H1 (cell line): ENCODE data around the gene SHISAL1. TPM values are rescaled to one million over a fixed set of nuclear protein-coding genes. Genes with fewer than 3 reads are reported as not detected.

ENCODE experiments used
- CTCF ChIA-PET: fragments of 300-600 bp; sonication (Branson Sonifier 250); formaldehyde crosslinking; loops from one replicate; lab custom pipeline; 2021; ENCODE audit not compliant: partially characterized antibody; lab: Charles Lee
- POLR2A ChIA-PET: fragments of 300-600 bp; sonication (Branson Sonifier 250); formaldehyde crosslinking; loops from one replicate; lab custom pipeline; 2021; ENCODE audit warnings: inconsistent platforms; ENCODE audit not compliant: partially characterized antibody; lab: Charles Lee
- DNase-seq, 2 experiments: peaks; one replicate each; pipeline versions ENCODE4 v3.0.0 to v3.0.0-alpha.2; 2010 to 2022; ENCODE audit warnings: low spot score in 2 of 2, low read depth in 1 of 2, mixed read lengths in 1 of 2
- FAIRE-seq: peaks from 2 replicates; lab custom pipeline; 2011; peaks lifted over from hg19 to GRCh38; lab: Jason Lieb, UNC
- H2AFZ ChIP-seq: 2 replicates; pipeline ENCODE4 v1.8.1; 2012; ENCODE audit warnings: low read length, inconsistent platforms
- H2AK5ac ChIP-seq: 2 replicates; pipeline ENCODE4 v1.6.1; 2013; ENCODE audit warnings: low read depth, low read length
- H2BK120ac ChIP-seq: replicated peaks from 2 replicates; pipeline ENCODE3; 2013; ENCODE audit warnings: low read depth, low read length, inconsistent platforms
- H2BK12ac ChIP-seq: 2 replicates; pipeline ENCODE4 v1.6.1; 2013; ENCODE audit warnings: low read depth, low read length
- H2BK15ac ChIP-seq: 2 replicates; pipeline ENCODE4 v1.6.1; 2013; ENCODE audit warnings: low read length
- H2BK20ac ChIP-seq: 2 replicates; pipeline ENCODE4 v1.6.1; 2013; ENCODE audit warnings: low read length
- H2BK5ac ChIP-seq: 2 replicates; pipeline ENCODE4 v1.6.1; 2013; ENCODE audit warnings: low read depth, low read length
- H3K14ac ChIP-seq: 2 replicates; pipeline ENCODE4 v1.6.1; 2013; ENCODE audit warnings: inconsistent platforms; ENCODE audit not compliant: insufficient read length
- H3K18ac ChIP-seq: 2 replicates; pipeline ENCODE4 v1.6.1; 2013; ENCODE audit warnings: low read length; ENCODE audit errors: extremely low read depth
- H3K23ac ChIP-seq: 2 replicates; pipeline ENCODE4 v1.6.1; 2013; ENCODE audit warnings: inconsistent platforms; ENCODE audit not compliant: insufficient read length
- H3K23me2 ChIP-seq: 2 replicates; pipeline ENCODE4 v1.6.1; 2013; ENCODE audit warnings: low read depth, low read length
- H3K27ac ChIP-seq: 2 replicates; pipeline ENCODE4 v1.6.1; 2011; ENCODE audit warnings: low read depth, low read length, inconsistent platforms
- H3K27me3 ChIP-seq, 4 experiments: replicated peaks in 1 of 4; 1 replicate in 1 of 4; 2 replicates in 3 of 4; pipeline versions ENCODE4 v1.6.1 to v1.8.1; 2011 to 2013; ENCODE audit warnings: low read length in 3 of 4, mild to moderate bottlenecking in 3 of 4, inconsistent platforms in 2 of 4, mixed read lengths in 2 of 4, moderate library complexity in 1 of 4; ENCODE audit not compliant: control insufficient read depth in 3 of 4, insufficient read depth in 3 of 4; ENCODE audit errors: extremely low read depth in 1 of 4
- H3K36me3 ChIP-seq, 4 experiments: 2 replicates each; pipeline versions ENCODE4 v1.6.1 to v1.8.1; 2011 to 2013; ENCODE audit warnings: mild to moderate bottlenecking in 4 of 4, low read length in 3 of 4, moderate library complexity in 2 of 4, control low read depth in 1 of 4, inconsistent platforms in 1 of 4; ENCODE audit not compliant: insufficient read depth in 4 of 4, control insufficient read depth in 2 of 4
- H3K4ac ChIP-seq: replicated peaks from 2 replicates; pipeline ENCODE3; 2013; ENCODE audit warnings: low read length, low read depth, mixed read lengths, inconsistent platforms; ENCODE audit not compliant: insufficient read length
- H3K4me1 ChIP-seq, 4 experiments: replicated peaks in 1 of 4; 1 replicate in 1 of 4; 2 replicates in 3 of 4; pipeline versions ENCODE4 v1.6.1 to v1.8.1; 2011 to 2013; ENCODE audit warnings: low read length in 3 of 4, inconsistent platforms in 2 of 4, mixed read lengths in 1 of 4; ENCODE audit not compliant: insufficient read depth in 4 of 4, control insufficient read depth in 3 of 4
- H3K4me2 ChIP-seq, 2 experiments: 2 replicates each; pipeline versions ENCODE4 v1.6.1 to v1.8.1; 2011 to 2013; ENCODE audit warnings: low read depth in 2 of 2, low read length in 2 of 2, control low read depth in 1 of 2, inconsistent platforms in 1 of 2, mild to moderate bottlenecking in 1 of 2; ENCODE audit not compliant: insufficient read depth in 1 of 2
- H3K4me3 ChIP-seq, 4 experiments: fragments of 200-600, 300-600 bp in 1 of 4; sonication (generic), shearing (Covaris generic), sonication (Bioruptor Twin) in 1 of 4; 2 replicates each; pipeline versions ENCODE4 v1.5.1 to v1.8.1; 2011 to 2016; ENCODE audit warnings: low read length in 4 of 4, low read depth in 3 of 4, control low read depth in 2 of 4, inconsistent platforms in 2 of 4, mild to moderate bottlenecking in 2 of 4, mixed read lengths in 1 of 4, moderate library complexity in 1 of 4; ENCODE audit not compliant: insufficient read depth in 2 of 4; ENCODE audit errors: extremely low read depth in 1 of 4
- H3K56ac ChIP-seq: replicated peaks from 2 replicates; pipeline ENCODE3; 2013; ENCODE audit warnings: low read depth, mild to moderate bottlenecking, mixed read lengths, low read length, inconsistent platforms; ENCODE audit not compliant: insufficient read length
- H3K79me1 ChIP-seq: 2 replicates; pipeline ENCODE4 v1.6.1; 2013; ENCODE audit warnings: low read depth, low read length, control low read depth
- H3K79me2 ChIP-seq, 2 experiments: 2 replicates each; pipeline versions ENCODE4 v1.6.1 to v1.8.1; 2012 to 2013; ENCODE audit warnings: low read length in 2 of 2, mild to moderate bottlenecking in 2 of 2, inconsistent platforms in 1 of 2; ENCODE audit not compliant: insufficient read depth in 2 of 2, control insufficient read depth in 1 of 2
- H3K9ac ChIP-seq, 4 experiments: replicated peaks in 1 of 4; 1 replicate in 1 of 4; 2 replicates in 3 of 4; pipeline versions ENCODE4 v1.6.1 to v1.8.1; 2011 to 2013; ENCODE audit warnings: low read depth in 3 of 4, low read length in 3 of 4, control low read depth in 2 of 4, mild to moderate bottlenecking in 2 of 4, moderate library complexity in 2 of 4, inconsistent platforms in 1 of 4; ENCODE audit errors: extremely low read depth in 1 of 4
- H3K9me3 ChIP-seq, 2 experiments: 2 replicates each; pipeline versions ENCODE4 v1.6.1 to v1.8.1; 2012 to 2013; ENCODE audit warnings: mild to moderate bottlenecking in 2 of 2, moderate library complexity in 2 of 2, control low read depth in 1 of 2, inconsistent platforms in 1 of 2, low read depth in 1 of 2, low read length in 1 of 2, mixed read lengths in 1 of 2; ENCODE audit not compliant: insufficient read depth in 2 of 2
- H4K20me1 ChIP-seq, 2 experiments: replicated peaks in 1 of 2; 2 replicates each; pipeline versions ENCODE3 to v1.8.1; 2011 to 2013; ENCODE audit warnings: inconsistent platforms in 2 of 2, low read length in 2 of 2, mild to moderate bottlenecking in 1 of 2; ENCODE audit not compliant: insufficient read depth in 2 of 2, control insufficient read depth in 1 of 2
- H4K5ac ChIP-seq: 2 replicates; pipeline ENCODE4 v1.6.1; 2013; ENCODE audit warnings: low read length, low read depth, mixed read lengths, inconsistent platforms; ENCODE audit not compliant: insufficient read length
- H4K8ac ChIP-seq: 2 replicates; pipeline ENCODE4 v1.8.0; 2013; ENCODE audit warnings: mild to moderate bottlenecking, moderate library complexity, low read length, inconsistent platforms; ENCODE audit not compliant: insufficient read depth; ENCODE audit errors: extremely low read depth
- H4K91ac ChIP-seq: replicated peaks from 2 replicates; pipeline ENCODE3; 2013; ENCODE audit warnings: low read length, mixed read lengths, inconsistent platforms; ENCODE audit not compliant: insufficient read length
- KDM1A ChIP-seq: fragments of 200-600, 300-600 bp; sonication (generic); IDR thresholded peaks from 2 replicates; pipeline ENCODE4 v1.7.1; 2016; ENCODE audit warnings: mild to moderate bottlenecking, low read length, borderline replicate concordance
- POLR2A ChIP-seq, 2 experiments: IDR thresholded peaks; 1 replicate in 1 of 2; 2 replicates in 1 of 2; pipeline ENCODE4 v1.6.1; 2011; ENCODE audit warnings: low read depth in 2 of 2, low read length in 2 of 2, mild to moderate bottlenecking in 2 of 2; ENCODE audit errors: control extremely low read depth in 1 of 2
- WGBS, 2 experiments: shearing (Covaris generic) in 1 of 2; methylation state at CpG; one replicate each; pipeline versions ENCODE4 v1.1.6 to v1.1.7; 2013 to 2015; ENCODE audit warnings: low lambda C conversion rate in 2 of 2, mixed read lengths in 2 of 2, inconsistent platforms in 1 of 2, low coverage in 1 of 2, missing lambda C conversion rate in 1 of 2; ENCODE audit not compliant: insufficient replicate concordance in 2 of 2, insufficient coverage in 1 of 2, insufficient read length in 1 of 2; ENCODE audit errors: extremely low coverage in 1 of 2, missing lambda C conversion rate in 1 of 2; 5-methylcytosine and 5-hydroxymethylcytosine counted together
- polyA plus RNA-seq, 7 experiments: library from polyadenylated mRNA; depleted of rRNA in 3 of 7; stranded (reverse) in 5 of 7; unstranded in 2 of 7; fragments of >200 nt in 5 of 7; fragments of 200-250 nt in 2 of 7; gene quantifications; 1 replicate in 5 of 7; 2 replicates in 1 of 7; 4 replicates in 1 of 7; pipeline versions ENCODE4 v1.2.1 to v1.2.3, GENCODE V29; 2011 to 2013; ENCODE audit warnings: missing spikeins in 2 of 7, mixed read lengths in 2 of 7
- total RNA-seq: library from RNA; stranded (reverse); fragmentation: NEBNext Ultra II Directional; extraction: Animal tissue kit (Norgen Biotek cat#: 25700); gene quantifications from 2 replicates; pipeline ENCODE4 v1.2.1, GENCODE V29; 2021

Gene SHISAL1
- total and polyA plus RNA-seq, 2 of the 8 experiments (the other 6 are each of a cell fraction or from before 2014, with no cell fraction given), result 3.7 to 5.8 TPM

- H3K36me3 ChIP-seq, result no peaks in the 10 kb centered on the region
- no peaks in the 10 kb centered on the region for H3K79me2 ChIP-seq
- no peaks in the 10 kb centered on the region for H3K9me3 ChIP-seq
- no peak overlapping the region for H3K56ac ChIP-seq
- no peaks in the 10 kb centered on the region for H4K20me1 ChIP-seq
- H3K79me1 ChIP-seq, result no peaks in the 10 kb centered on the region
- no peaks in the 10 kb centered on the region for H3K27me3 ChIP-seq
- H3K23ac ChIP-seq, result no peak overlapping the region
- H3K18ac ChIP-seq, result no peak overlapping the region; the same call in 1 of the 2 replicates
- H2BK120ac ChIP-seq, result no peak overlapping the region
- no peak overlapping the region for H2AFZ ChIP-seq
- H3K14ac ChIP-seq, result no peak overlapping the region
- H3K23me2 ChIP-seq, result peaks cover under 1% of the 10 kb centered on the region; the same call in 1 of the 2 replicates
- H4K8ac ChIP-seq, result no peak overlapping the region; the same call in 1 of the 2 replicates
- DNase-seq (no peak), FAIRE-seq (no peak)
- ChIA-PET POLR2A (no interaction called here), CTCF (interaction anchor here (2.0 kb wide), 1 partner anchor 268 kb away, joined by 5 read pairs; no protein-coding TSS in a partner anchor)
- H2BK12ac ChIP-seq, result peak overlapping the region; percentile 94
- no peak overlapping the region for H3K4me3 ChIP-seq
- H4K5ac ChIP-seq, result no peak overlapping the region
- H3K4me1 ChIP-seq, result peaks cover 0 to 11% (median 6%) of the 10 kb centered on the region in 4 experiments; a peak in 6 of 7 replicates
- peak overlapping the region; percentile 9 for H3K4ac ChIP-seq
- no peak overlapping the region for H3K4me2 ChIP-seq
- H4K91ac ChIP-seq, result peak overlapping the region; percentile 70
- TF ChIP-seq KDM1A (0 out of 2 replicates have a peak, but pooled peaks have one; percentile 23), POLR2A (IDR thresholded peaks at IDR 0.05; ENCODE audit: control extremely low read depth in 1 of 2, low read depth in 2 of 2, low read length in 2 of 2) (no peak)
- H3K27ac ChIP-seq, result no peak overlapping the region
- 0 out of 2 replicates have a peak overlapping the region, but pooled peaks have one; percentile 53 for H2AK5ac ChIP-seq
- H2BK15ac ChIP-seq, result no peak overlapping the region
- H2BK5ac ChIP-seq, result peak overlapping the region; percentile 75; the same call in 1 of the 2 replicates
- H2BK20ac ChIP-seq, result no peak overlapping the region
- 83% methylated on average over 14 of the region's 14 CpGs; no CpG with 5 or more reads in 1 of the 2 experiments for WGBS, 2 experiments
- no peak overlapping the region; a peak in 2 of 7 replicates for H3K9ac ChIP-seq
Observed at GRCh38 chr22:44261164-44261860, 51.4 kb downstream of the SHISAL1 start.
